H9 (cell line): ENCODE results near the gene UBE2L3. TPM values are rescaled to one million over a fixed set of nuclear protein-coding genes. Genes with fewer than 3 reads are reported as not detected.

ENCODE experiments used
- DNase-seq: peaks from one replicate; pipeline ENCODE4 v3.0.0-alpha.2; 2017
- H2AFZ ChIP-seq: one replicate; pipeline ENCODE4 v1.6.1; 2013; ENCODE audit warnings: mild to moderate bottlenecking, low read length, control low read depth, moderate library complexity
- H2AK5ac ChIP-seq: 2 replicates; pipeline ENCODE4 v1.6.1; 2013; ENCODE audit warnings: low read length, control low read depth, mixed read lengths; ENCODE audit not compliant: insufficient read length
- H2BK120ac ChIP-seq: one replicate; pipeline ENCODE4 v1.6.1; 2013; ENCODE audit warnings: low read depth, mild to moderate bottlenecking, low read length, control low read depth, inconsistent platforms; ENCODE audit not compliant: poor library complexity, severe bottlenecking
- H2BK12ac ChIP-seq: 2 replicates; pipeline ENCODE4 v1.6.1; 2013; ENCODE audit warnings: low read length, control low read depth, mixed read lengths, low read depth; ENCODE audit not compliant: insufficient read length
- H2BK15ac ChIP-seq: 2 replicates; pipeline ENCODE4 v1.6.1; 2013; ENCODE audit warnings: low read depth, low read length, control low read depth
- H2BK20ac ChIP-seq: one replicate; pipeline ENCODE4 v1.6.1; 2013; ENCODE audit warnings: low read depth, mild to moderate bottlenecking, low read length, control low read depth, inconsistent platforms; ENCODE audit not compliant: poor library complexity, severe bottlenecking
- H2BK5ac ChIP-seq: 2 replicates; pipeline ENCODE4 v1.6.1; 2013; ENCODE audit warnings: low read length, control low read depth, mixed read lengths; ENCODE audit not compliant: insufficient read length
- H3K14ac ChIP-seq: 2 replicates; pipeline ENCODE4 v1.6.1; 2013; ENCODE audit warnings: low read length, control low read depth; ENCODE audit not compliant: insufficient read depth
- H3K18ac ChIP-seq: 2 replicates; pipeline ENCODE4 v1.6.1; 2013; ENCODE audit warnings: low read depth, mild to moderate bottlenecking, mixed read lengths, low read length, control low read depth; ENCODE audit not compliant: insufficient read length
- H3K23ac ChIP-seq: 2 replicates; pipeline ENCODE4 v1.6.1; 2013; ENCODE audit warnings: low read length, control low read depth, mixed read lengths, low read depth; ENCODE audit not compliant: insufficient read length
- H3K23me2 ChIP-seq: 2 replicates; pipeline ENCODE4 v1.6.1; 2013; ENCODE audit warnings: low read depth, mild to moderate bottlenecking, mixed read lengths, low read length, control low read depth; ENCODE audit not compliant: insufficient read length, poor library complexity, severe bottlenecking
- H3K27ac ChIP-seq: 2 replicates; pipeline ENCODE4 v1.5.1; 2013; ENCODE audit warnings: low read length, control low read depth, mixed read lengths, low read depth; ENCODE audit not compliant: insufficient read length
- H3K27me3 ChIP-seq: 2 replicates; pipeline ENCODE4 v1.6.1; 2013; ENCODE audit warnings: low read length, control low read depth, inconsistent platforms; ENCODE audit not compliant: insufficient read depth
- H3K4ac ChIP-seq: 2 replicates; pipeline ENCODE4 v1.6.1; 2013; ENCODE audit warnings: low read depth, mild to moderate bottlenecking, control low read depth, inconsistent platforms, low read length, moderate library complexity
- H3K4me1 ChIP-seq: 2 replicates; pipeline ENCODE4 v1.6.1; 2013; ENCODE audit warnings: low read length, control low read depth, inconsistent platforms; ENCODE audit not compliant: insufficient read depth
- H3K4me2 ChIP-seq: 2 replicates; pipeline ENCODE4 v1.6.1; 2013; ENCODE audit warnings: low read length, control low read depth, mixed read lengths; ENCODE audit not compliant: insufficient read length, insufficient read depth
- H3K56ac ChIP-seq: 2 replicates; pipeline ENCODE4 v1.6.1; 2013; ENCODE audit warnings: low read depth, mild to moderate bottlenecking, mixed read lengths, low read length, control low read depth; ENCODE audit not compliant: insufficient read length
- H3K79me1 ChIP-seq: 2 replicates; pipeline ENCODE4 v1.6.1; 2013; ENCODE audit warnings: low read depth, mild to moderate bottlenecking, moderate library complexity, low read length, control low read depth, inconsistent platforms; ENCODE audit not compliant: insufficient read depth, poor library complexity, severe bottlenecking
- H3K79me2 ChIP-seq: 2 replicates; pipeline ENCODE4 v1.6.1; 2013; ENCODE audit warnings: low read length, control low read depth, inconsistent platforms; ENCODE audit not compliant: insufficient read depth
- H3K9ac ChIP-seq: 2 replicates; pipeline ENCODE4 v1.6.1; 2013; ENCODE audit warnings: low read length, control low read depth, mixed read lengths; ENCODE audit not compliant: insufficient read length; ENCODE audit errors: extremely low read depth
- H3K9me3 ChIP-seq: one replicate; pipeline ENCODE4 v1.6.1; 2013; ENCODE audit warnings: low read depth, low read length, inconsistent platforms; ENCODE audit not compliant: control insufficient read depth
- H3T11ph ChIP-seq: one replicate; pipeline ENCODE4 v1.6.1; 2013; ENCODE audit warnings: mild to moderate bottlenecking, low read length, control low read depth, inconsistent platforms
- H4K20me1 ChIP-seq: one replicate; pipeline ENCODE4 v1.6.1; 2013; ENCODE audit not compliant: control insufficient read depth, insufficient read length, insufficient read depth
- H4K5ac ChIP-seq: 2 replicates; pipeline ENCODE4 v1.6.1; 2013; ENCODE audit warnings: low read depth, mild to moderate bottlenecking, mixed read lengths, low read length, control low read depth; ENCODE audit not compliant: insufficient read length
- H4K8ac ChIP-seq: replicated peaks from 2 replicates; pipeline ENCODE4 v1.6.1; 2013; ENCODE audit warnings: low read length, control low read depth, mixed read lengths, low read depth; ENCODE audit not compliant: insufficient read length
- H4K91ac ChIP-seq: 2 replicates; pipeline ENCODE4 v1.6.1; 2013; ENCODE audit warnings: low read depth, mild to moderate bottlenecking, moderate library complexity, mixed read lengths, low read length, control low read depth; ENCODE audit not compliant: insufficient read length
- H3K27ac Mint-ChIP-seq, 3 experiments: 2 replicates in 2 of 3; 3 replicates in 1 of 3; pipeline ENCODE4 v1.8.0; 2020 to 2021; ENCODE audit warnings: mixed read lengths in 3 of 3, mild to moderate bottlenecking in 1 of 3, moderate library complexity in 1 of 3
- H3K27me3 Mint-ChIP-seq: 2 replicates; pipeline ENCODE4 v1.8.0; 2021; ENCODE audit warnings: low read depth, mild to moderate bottlenecking, moderate library complexity, mixed read lengths
- H3K36me3 Mint-ChIP-seq, 3 experiments: 2 replicates in 2 of 3; 3 replicates in 1 of 3; pipeline ENCODE4 v1.8.0; 2020 to 2021; ENCODE audit warnings: low read depth in 3 of 3, mixed read lengths in 3 of 3; ENCODE audit not compliant: insufficient read depth in 1 of 3
- H3K4me1 Mint-ChIP-seq, 2 experiments: 2 replicates each; pipeline ENCODE4 v1.8.0; 2020; ENCODE audit warnings: mixed read lengths in 2 of 2
- H3K4me3 Mint-ChIP-seq, 2 experiments: 2 replicates in 1 of 2; 3 replicates in 1 of 2; pipeline ENCODE4 v1.8.0; 2020 to 2021; ENCODE audit warnings: mild to moderate bottlenecking in 2 of 2, mixed read lengths in 2 of 2, moderate library complexity in 1 of 2
- H3K9me3 Mint-ChIP-seq, 2 experiments: 2 replicates in 1 of 2; 3 replicates in 1 of 2; pipeline ENCODE4 v1.8.0; 2020; ENCODE audit warnings: mild to moderate bottlenecking in 2 of 2, mixed read lengths in 2 of 2, moderate library complexity in 1 of 2
- CTCF ChIP-seq: fragments of 200-600 bp; sonication (generic); conservative IDR thresholded peaks from 3 replicates; pipeline ENCODE4 v1.8.0; 2021; ENCODE audit warnings: antibody characterized with exemption, mild to moderate bottlenecking
- WGBS: extraction: QIAGEN DNeasy Blood & Tissue Kit; methylation state at CpG from one replicate; pipeline ENCODE4 v1.1.7; 2013; ENCODE audit warnings: missing lambda C conversion rate, low lambda C conversion rate, mixed read lengths; ENCODE audit not compliant: insufficient read length; ENCODE audit errors: extremely low coverage; 5-methylcytosine and 5-hydroxymethylcytosine counted together
- total RNA-seq: library from RNA; stranded (reverse); gene quantifications from 2 replicates; pipeline ENCODE4 v1.2.1, GENCODE V29; 2021

The UBE2L3 gene
- total RNA-seq, 1 experiment from 2014 or later: 79.7 TPM

- no peak overlapping the region for H4K91ac ChIP-seq
- no peaks in the 10 kb centered on the region for H3K9me3 Mint-ChIP-seq
- peaks cover 15% of the 10 kb centered on the region for H3K27me3 Mint-ChIP-seq
- H3K23ac ChIP-seq: no peak overlapping the region
- H3K27ac Mint-ChIP-seq: no peak overlapping the region
- H4K20me1 ChIP-seq: no peaks in the 10 kb centered on the region
- no peak for TF ChIP-seq CTCF
- H3T11ph ChIP-seq: no peak overlapping the region
- H2AFZ ChIP-seq: no peak overlapping the region
- H2BK5ac ChIP-seq: no peak overlapping the region
- H3K4me2 ChIP-seq: no peak overlapping the region
- H3K4me3 Mint-ChIP-seq: no peak overlapping the region
- H2BK120ac ChIP-seq: no peak overlapping the region
- H2BK20ac ChIP-seq: no peak overlapping the region
- no peak overlapping the region for H3K9ac ChIP-seq
- peaks cover 9% of the 10 kb centered on the region; the same call in 1 of the 2 replicates for H3K79me2 ChIP-seq
- no peak overlapping the region for H3K4ac ChIP-seq
- H3K56ac ChIP-seq: no peak overlapping the region
- no peaks in the 10 kb centered on the region for H3K27me3 ChIP-seq
- H4K8ac ChIP-seq: no peak overlapping the region
- no peak overlapping the region for H3K14ac ChIP-seq
- no peak overlapping the region for H3K18ac ChIP-seq
- no peak for DNase-seq
- no peak overlapping the region for H2AK5ac ChIP-seq
- no peaks in the 10 kb centered on the region for H3K4me1 ChIP-seq
- H3K9me3 ChIP-seq: no peaks in the 10 kb centered on the region
- no peak overlapping the region for H2BK15ac ChIP-seq
- H3K36me3 Mint-ChIP-seq: no peaks in the 10 kb centered on the region
- no peak overlapping the region for H3K27ac ChIP-seq
- no peaks in the 10 kb centered on the region for H3K79me1 ChIP-seq
- peaks cover 5% of the 10 kb centered on the region in 2 experiments; a peak in 3 of 4 replicates for H3K4me1 Mint-ChIP-seq
- WGBS: no CpG with 5 or more reads among the region's 8 CpGs
- no peak overlapping the region for H2BK12ac ChIP-seq
- no peak overlapping the region for H4K5ac ChIP-seq
- peaks cover 6% of the 10 kb centered on the region for H3K23me2 ChIP-seq
Observed at GRCh38 chr22:21563912-21564311, 3.6 kb upstream of the UBE2L3 start.
